B cell (primary cell): Measurements from ENCODE around the gene WFS1.

Experiments used
- CTCF ChIP-seq: fragments of 200-600 bp; IDR thresholded peaks from one replicate; pipeline ENCODE4 v1.8.0; 2022; ENCODE audit warnings: antibody characterized with exemption, mild to moderate bottlenecking
- EZH2 ChIP-seq: IDR thresholded peaks from 2 replicates; pipeline ENCODE4 v1.6.1; 2012; ENCODE audit warnings: borderline replicate concordance, low read depth, mild to moderate bottlenecking, moderate library complexity, low read length; ENCODE audit not compliant: insufficient read depth, poor library complexity, severe bottlenecking

GRCh38 chr4:6280365-6280996 lies 10.8 kb downstream of the WFS1 start:
- TF ChIP-seq EZH2 (no peak), CTCF (no peak)
